Pancreas (tissue), 10 donors: ENCODE results near the gene AOC3. TPM values are rescaled to one million over a fixed set of nuclear protein-coding genes. Genes with fewer than 3 reads are reported as not detected.
"Not testable (repeated sequence)": the region's sequence is repeated elsewhere in the genome, so short reads cannot be mapped to it uniquely, and the experiment has no call there.

Experiments used
- ATAC-seq, 4 donors: fragments of 200-7000 bp; cut with Tn5 transposase; one replicate each; pipeline versions ENCODE4 v1.8.0 to v1.9.1; 2020; ENCODE audit warnings: mild to moderate bottlenecking in 4 of 4, moderate library complexity in 4 of 4
- DNase-seq, 6 donors: peaks; one replicate each; pipeline ENCODE4 v3.0.0-alpha.2; 2020
- FAIRE-seq: peaks from 2 replicates; lab custom pipeline; 2012; peaks lifted over from hg19 to GRCh38; lab: Jason Lieb, UNC
- H3K27ac ChIP-seq, 4 donors: fragments of 200-600 bp; sonication (generic); 1 replicate in 3 of 4; 2 replicates in 1 of 4; pipeline versions ENCODE4 v1.5.0 to v1.8.0; 2020
- H3K27me3 ChIP-seq, 4 donors: fragments of 200-600 bp; one replicate each; pipeline ENCODE4 v1.8.0; 2021
- H3K36me3 ChIP-seq, 3 donors: fragments of 200-600 bp; sonication (generic) in 1 of 3; one replicate each; pipeline versions ENCODE4 v1.5.0 to v1.8.0; 2020 to 2021
- H3K4me1 ChIP-seq, 3 donors: fragments of 200-600 bp; one replicate each; pipeline ENCODE4 v1.8.0; 2021
- H3K4me3 ChIP-seq, 4 donors: fragments of 200-600 bp; sonication (generic) in 2 of 4; one replicate each; pipeline versions ENCODE4 v1.5.0 to v1.8.0; 2020 to 2021
- H3K9me3 ChIP-seq, 4 donors: fragments of 200-600 bp; one replicate each; pipeline ENCODE4 v1.8.0; 2021
- CTCF ChIP-seq, 4 donors: fragments of 200-600 bp; sonication (generic) in 3 of 4; IDR thresholded peaks; one replicate each; pipeline versions ENCODE4 v1.5.0 to v1.8.0; 2021; ENCODE audit warnings: antibody characterized with exemption in 4 of 4
- WGBS, 2 donors: extraction: QIAGEN DNeasy Blood & Tissue Kit; methylation state at CpG; one replicate each; pipeline ENCODE4 v1.1.7; 2013; 5-methylcytosine and 5-hydroxymethylcytosine counted together
- intact Hi-C, 3 donors: fragments of 100-400 bp; cut with DNase I; formaldehyde crosslinking; loops; one replicate each; pipeline versions ENCODE4 v1.11.1 to v1.14.2; 2022
- polyA plus RNA-seq, 2 donors: library from polyadenylated mRNA; stranded (reverse); fragments of 200-250 nt; gene quantifications; one replicate each; pipeline ENCODE4 v1.2.3, GENCODE V29; 2013
- total RNA-seq, 6 donors: library from RNA; stranded (reverse); fragmentation: NEBNext Ultra II Directional in 4 of 6; extraction: Animal tissue kit (Norgen Biotek cat#: 25700) in 4 of 6; gene quantifications; one replicate each; pipeline versions ENCODE4 v1.2.1 to v1.2.4, GENCODE V29; 2021 to 2023
- donor health status: healthy with polysubstance abuse.
- donor health status: DM: no; HTN: no; CAD: no; lungs with moderate emphysema.
- donor health status: DM: no; HTN: no; CAD: no.
- donor health status: control.
- donor health status: control.
- donor health status: Bipolar disorder and iron deficiency.
- donor health status: DM: yes; HTN: yes; CAD: no.
- donor health status: DM: no; HTN: no; CAD: no.
- donor health status: DM: no; HTN: no; CAD: no.
- donor health status: DM: yes; HTN: yes; CAD: no.

Gene AOC3
- total and polyA plus RNA-seq, 8 donors: 1.9 to 11.3 (median 7.4) TPM

DNA sequence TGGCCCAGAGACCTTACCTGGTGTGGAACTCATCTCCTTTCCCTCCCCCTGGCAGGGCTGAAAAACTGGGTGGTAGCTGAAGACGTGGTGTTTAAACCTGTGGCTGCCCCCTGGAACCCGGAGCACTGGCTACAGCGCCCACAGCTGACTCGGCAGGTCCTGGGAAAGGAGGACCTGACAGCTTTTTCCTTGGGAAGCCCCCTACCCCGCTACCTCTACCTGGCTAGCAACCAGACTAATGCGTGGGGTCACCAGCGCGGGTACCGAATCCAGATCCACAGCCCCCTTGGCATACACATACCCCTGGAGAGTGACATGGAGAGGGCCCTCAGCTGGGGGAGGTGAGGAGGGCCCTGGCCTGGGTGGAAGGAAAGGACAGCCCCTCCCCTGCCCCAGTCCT is 2.0 kb upstream of the AOC3 start:
- H3K27me3 ChIP-seq: no peaks in the 10 kb centered on the region
- no peak for DNase-seq
- no peak overlapping the region for H3K27ac ChIP-seq
- H3K36me3 ChIP-seq: peaks cover 0 to 7% (median 5%) of the 10 kb centered on the region in 3 donors
- no peak for FAIRE-seq
- no peak for TF ChIP-seq CTCF (IDR thresholded peaks at IDR 0.05)
- ATAC-seq: no peak
- no peak overlapping the region for H3K4me3 ChIP-seq
- intact Hi-C loops: loop anchor here in 2 of 3 donors (5.0 kb wide), 2 partner anchors 83 to 88 kb away; no protein-coding TSS in a partner anchor
- H3K9me3 ChIP-seq: no peaks in the 10 kb centered on the region
- no peaks in the 10 kb centered on the region for H3K4me1 ChIP-seq
- 77 to 82% methylated on average over 9 of the region's 9 CpGs for WGBS, 2 donors

DNA sequence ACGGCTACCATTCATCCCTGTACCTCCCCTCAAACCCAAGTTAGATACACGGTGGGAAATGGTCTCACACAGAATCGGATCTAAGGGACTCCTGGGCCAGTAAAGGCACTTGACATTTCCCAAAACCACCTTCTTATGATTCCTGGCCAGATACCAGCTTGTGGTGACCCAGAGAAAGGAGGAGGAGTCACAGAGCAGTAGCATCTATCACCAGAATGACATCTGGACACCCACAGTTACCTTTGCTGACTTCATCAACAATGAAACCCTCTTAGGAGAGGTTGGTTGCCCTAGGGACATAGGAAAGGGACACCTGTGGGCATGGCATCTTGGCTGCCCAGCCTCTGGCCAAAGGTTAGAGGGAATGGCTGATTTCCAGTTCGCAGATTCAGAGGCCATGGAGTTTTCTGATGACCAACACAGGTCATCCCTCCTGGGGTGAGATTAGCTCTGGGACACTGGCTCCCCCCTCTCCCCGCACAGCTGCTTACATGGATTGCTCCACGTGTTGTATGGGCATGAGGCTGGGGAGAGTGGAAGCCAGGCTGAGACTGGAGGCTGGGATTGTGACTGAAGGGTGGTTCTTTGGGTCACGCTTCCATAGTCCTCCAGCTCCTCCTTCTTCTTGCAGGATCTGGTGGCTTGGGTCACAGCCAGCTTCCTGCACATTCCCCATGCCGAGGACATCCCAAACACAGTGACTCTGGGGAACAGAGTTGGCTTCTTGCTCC is 1.4 kb upstream of the AOC3 start:
- intact Hi-C loops: loop anchor here in 2 of 3 donors (5.0 kb wide), 2 partner anchors 83 to 88 kb away; no protein-coding TSS in a partner anchor
- ATAC-seq (no peak), DNase-seq (no peak), FAIRE-seq (no peak)
- peaks cover 0 to 6% (median 3%) of the 10 kb centered on the region in 3 donors for H3K36me3 ChIP-seq
- H3K27ac ChIP-seq: no peak overlapping the region
- no peak for TF ChIP-seq CTCF (IDR thresholded peaks at IDR 0.05)
- H3K4me3 ChIP-seq: no peak overlapping the region
- WGBS, 2 donors: 45 to 67% methylated on average over 8 of the region's 8 CpGs
- no peaks in the 10 kb centered on the region for H3K4me1 ChIP-seq
- H3K9me3 ChIP-seq: no peaks in the 10 kb centered on the region
- H3K27me3 ChIP-seq: no peaks in the 10 kb centered on the region

DNA sequence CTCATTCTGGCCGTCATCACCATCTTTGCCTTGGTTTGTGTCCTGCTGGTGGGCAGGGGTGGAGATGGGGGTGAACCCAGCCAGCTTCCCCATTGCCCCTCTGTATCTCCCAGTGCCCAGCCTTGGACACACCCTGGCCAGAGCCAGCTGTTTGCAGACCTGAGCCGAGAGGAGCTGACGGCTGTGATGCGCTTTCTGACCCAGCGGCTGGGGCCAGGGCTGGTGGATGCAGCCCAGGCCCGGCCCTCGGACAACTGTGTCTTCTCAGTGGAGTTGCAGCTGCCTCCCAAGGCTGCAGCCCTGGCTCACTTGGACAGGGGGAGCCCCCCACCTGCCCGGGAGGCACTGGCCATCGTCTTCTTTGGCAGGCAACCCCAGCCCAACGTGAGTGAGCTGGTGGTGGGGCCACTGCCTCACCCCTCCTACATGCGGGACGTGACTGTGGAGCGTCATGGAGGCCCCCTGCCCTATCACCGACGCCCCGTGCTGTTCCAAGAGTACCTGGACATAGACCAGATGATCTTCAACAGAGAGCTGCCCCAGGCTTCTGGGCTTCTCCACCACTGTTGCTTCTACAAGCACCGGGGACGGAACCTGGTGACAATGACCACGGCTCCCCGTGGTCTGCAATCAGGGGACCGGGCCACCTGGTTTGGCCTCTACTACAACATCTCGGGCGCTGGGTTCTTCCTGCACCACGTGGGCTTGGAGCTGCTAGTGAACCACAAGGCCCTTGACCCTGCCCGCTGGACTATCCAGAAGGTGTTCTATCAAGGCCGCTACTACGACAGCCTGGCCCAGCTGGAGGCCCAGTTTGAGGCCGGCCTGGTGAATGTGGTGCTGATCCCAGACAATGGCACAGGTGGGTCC is 607 bp downstream of the AOC3 start:
- H3K27me3 ChIP-seq, ATAC-seq, intact Hi-C loops, FAIRE-seq, H3K36me3 ChIP-seq, H3K27ac ChIP-seq, H3K4me3 ChIP-seq, H3K9me3 ChIP-seq, H3K4me1 ChIP-seq: not testable (repeated sequence)
- peak in 1 of 6 donors; percentile 43 for DNase-seq
- WGBS, 2 donors: 82 to 88% methylated on average over 19 to 25 of the region's 28 CpGs

GRCh38 chr17:42852351-42852750 is 1.4 kb downstream of the AOC3 start:
- Histone ChIP-seq H3K27ac (no peak overlapping the region), H3K27me3 (no peaks in the 10 kb centered on the region), H3K36me3 (no peaks in the 10 kb centered on the region), H3K4me3 (no peak overlapping the region), H3K9me3 (no peaks in the 10 kb centered on the region), H3K4me1 (no peaks in the 10 kb centered on the region)
- no peak for FAIRE-seq
- no peak for TF ChIP-seq CTCF (IDR thresholded peaks at IDR 0.05)
- 83 to 84% methylated on average over 15 of the region's 15 CpGs for WGBS, 2 donors
- ATAC-seq: no peak
- peak in 1 of 6 donors; percentile 34 for DNase-seq
- intact Hi-C loops: no loop called here

DNA sequence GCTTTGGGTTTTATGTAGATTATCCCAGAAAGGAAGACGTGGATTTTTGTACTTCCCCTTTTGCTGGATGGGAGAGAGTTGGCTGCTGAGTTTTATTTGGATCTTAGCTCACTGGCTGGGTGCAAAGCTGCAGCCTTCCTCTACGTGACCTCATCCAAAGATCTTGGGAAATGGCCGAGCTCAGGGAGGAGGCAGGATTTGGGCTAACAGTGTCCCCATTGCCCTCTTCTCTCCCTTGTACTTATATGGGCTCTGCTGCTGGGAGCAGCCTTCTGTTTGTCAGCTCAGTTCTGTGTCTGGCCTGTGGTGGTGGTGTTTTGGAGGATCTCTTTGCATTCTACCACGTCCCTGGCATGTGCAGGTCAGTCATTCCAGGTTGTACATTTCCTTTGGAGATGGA is 2.0 kb downstream of the AOC3 start:
- no peak for TF ChIP-seq CTCF (IDR thresholded peaks at IDR 0.05)
- intact Hi-C loops: no loop called here
- DNase-seq: peak in 1 of 6 donors; percentile 19
- Histone ChIP-seq H3K4me1 (no peaks in the 10 kb centered on the region), H3K27ac (no peak overlapping the region), H3K27me3 (no peaks in the 10 kb centered on the region), H3K36me3 (no peaks in the 10 kb centered on the region), H3K4me3 (peak overlapping the region in 1 of 4 donors; percentile 10), H3K9me3 (no peaks in the 10 kb centered on the region)
- 72 to 73% methylated on average over 4 of the region's 4 CpGs for WGBS, 2 donors
- no peak for FAIRE-seq
- ATAC-seq: peak in 1 of 4 donors; percentile 8
